Middle frontal gyrus (tissue), 1 donor: ENCODE results near the gene AJAP1.

Experiments
- DNase-seq: peaks from one replicate; pipeline ENCODE4 v3.0.0-alpha.2; 2015; ENCODE audit warnings: low spot score; ENCODE audit errors: extremely low spot score

The AJAP1 gene

DNA sequence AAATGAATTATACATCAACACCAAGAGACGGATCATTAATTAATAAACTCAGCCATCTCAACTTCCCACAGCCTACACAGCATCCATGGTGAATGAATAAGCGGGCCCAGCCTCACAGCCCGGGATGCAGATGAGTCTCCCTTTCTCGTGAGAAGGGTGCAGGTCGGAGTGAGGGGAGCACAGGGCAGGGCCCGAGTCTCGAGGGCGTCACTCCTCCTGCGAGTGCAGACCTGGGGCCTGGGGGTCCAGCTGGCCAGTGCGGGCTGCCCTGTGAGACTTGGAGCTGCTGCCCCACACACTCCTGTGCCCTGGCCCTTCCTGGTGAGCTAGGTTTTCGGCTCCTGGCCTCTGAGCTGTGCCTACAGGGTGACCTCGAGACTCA is 74.7 kb downstream of the AJAP1 start:
- no peak for DNase-seq

DNA sequence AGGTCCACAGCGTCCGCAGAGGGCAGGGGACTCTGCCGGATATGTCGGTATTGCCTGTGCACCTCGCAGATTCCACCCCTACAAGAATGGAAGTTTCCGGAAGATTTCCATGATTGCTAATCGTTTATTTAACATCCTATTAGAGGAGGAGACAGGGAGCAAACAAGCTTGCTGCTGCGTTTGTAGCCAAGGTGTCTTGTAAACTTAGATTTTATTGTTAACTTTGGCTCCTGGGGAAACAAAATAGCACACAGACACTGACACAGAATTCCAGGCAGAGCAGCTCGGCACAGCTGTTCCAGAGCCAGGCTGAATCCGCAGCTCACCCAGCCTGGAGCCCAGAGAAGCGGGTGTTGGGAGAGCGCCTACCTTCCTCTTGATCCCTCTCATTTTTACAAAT is 75.7 kb downstream of the AJAP1 start:
- DNase-seq, result no peak

DNA sequence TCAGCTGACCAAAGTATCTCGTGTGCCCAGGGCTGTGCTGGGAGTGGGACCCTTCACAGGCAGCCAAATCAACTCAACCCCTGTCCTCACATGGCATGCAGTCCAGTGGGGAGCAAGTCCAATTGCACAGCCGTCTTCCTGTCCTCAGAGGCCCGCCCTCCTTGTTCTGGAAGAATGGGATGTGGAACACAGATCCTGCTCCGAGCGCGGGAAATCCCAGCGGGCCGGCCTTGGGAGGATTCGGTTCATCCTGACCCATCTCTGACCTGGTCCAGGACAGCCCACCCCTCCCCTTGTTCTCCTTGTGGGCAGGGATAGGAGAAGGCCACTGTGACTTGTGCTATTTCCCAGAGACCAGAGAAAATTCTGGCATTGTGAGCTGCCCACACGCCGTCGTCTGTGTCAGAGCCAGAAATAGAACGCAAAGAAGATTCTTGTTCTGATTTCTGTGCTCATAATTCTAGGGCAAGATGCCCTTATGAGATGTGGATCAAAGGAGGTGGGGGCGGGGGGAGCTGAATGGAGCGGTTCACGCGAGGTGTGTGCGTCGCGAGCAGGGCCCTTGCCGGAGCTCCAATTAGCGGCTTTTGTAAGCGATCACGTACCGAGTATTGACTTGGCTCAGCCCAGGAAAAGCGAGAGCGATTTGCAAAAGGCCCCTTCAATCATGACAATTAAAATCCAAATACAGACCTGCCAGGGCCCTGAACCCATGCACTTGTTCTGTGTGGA is 79.2 kb downstream of the AJAP1 start:
- peak; percentile 6 for DNase-seq

DNA sequence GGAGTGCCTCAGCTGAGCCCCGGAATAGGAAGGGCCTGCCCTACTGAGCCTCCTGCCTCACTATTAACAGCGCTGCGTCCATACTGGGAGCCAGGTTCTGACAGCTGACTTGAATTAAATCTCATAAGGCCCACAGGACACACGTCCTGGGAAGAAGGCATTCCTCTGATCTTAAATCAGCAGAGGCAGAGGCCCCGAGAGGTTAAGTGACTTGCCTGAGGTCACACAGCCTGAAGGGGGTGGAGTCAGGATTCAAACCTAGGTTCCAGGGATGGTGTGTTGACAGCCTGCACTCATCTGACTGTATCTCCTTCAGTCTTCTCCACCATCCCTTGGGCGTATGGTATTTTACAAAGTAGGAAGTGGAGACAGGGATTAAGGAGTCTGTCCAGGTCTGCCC is 79.8 kb downstream of the AJAP1 start:
- no peak for DNase-seq

- DNase-seq, result peak; percentile 26
These were observed 80.4 kb downstream of the AJAP1 start for GRCh38 chr1:4734791-4735190.

DNA sequence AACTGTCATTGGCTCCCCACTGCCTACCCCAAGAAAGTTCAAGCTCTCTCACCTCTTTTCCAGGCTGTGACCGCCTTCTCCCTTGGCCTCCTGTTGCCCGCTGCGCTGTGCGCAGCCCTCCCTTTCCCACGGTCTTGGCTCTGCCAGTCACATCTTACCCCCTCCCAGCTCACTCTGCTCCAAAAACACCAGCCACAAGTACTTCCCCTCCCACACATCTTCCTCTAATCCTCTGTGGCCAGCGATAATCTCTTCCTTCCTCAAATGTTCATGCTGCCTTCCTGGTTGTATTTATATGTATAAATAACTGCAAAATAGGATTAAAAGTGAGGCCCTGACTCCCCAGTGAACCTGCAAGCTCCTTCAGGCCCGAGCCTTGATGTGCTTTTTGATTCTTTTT is 81.8 kb downstream of the AJAP1 start:
- no peak for DNase-seq

DNA sequence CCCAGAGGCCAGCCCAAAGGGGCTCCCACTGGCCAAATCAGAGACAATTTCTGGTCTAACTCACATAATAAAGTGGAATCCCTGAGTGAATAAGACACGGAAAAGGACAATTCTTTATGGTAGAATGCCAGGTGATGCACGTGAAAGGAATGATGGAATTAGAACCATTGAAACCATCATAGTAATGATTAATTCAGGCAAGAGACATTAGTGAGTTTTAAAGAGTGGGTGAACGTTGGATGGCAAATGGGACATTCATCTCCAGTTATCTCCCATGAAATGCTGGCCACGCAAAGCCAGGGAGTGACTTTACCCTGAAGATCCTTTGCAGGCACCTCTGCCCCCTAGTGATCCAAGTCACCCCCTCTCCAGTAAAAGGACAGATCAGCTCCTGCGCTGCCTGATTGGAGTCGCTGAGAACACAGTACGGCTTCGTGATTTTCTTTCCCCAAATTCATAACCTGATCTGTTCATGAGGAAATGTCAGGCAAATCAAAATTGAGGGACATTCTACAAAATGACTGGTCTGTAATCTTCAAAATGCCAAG is 87.5 kb downstream of the AJAP1 start:
- no peak for DNase-seq

- DNase-seq, result no peak
These were observed 89.8 kb downstream of the AJAP1 start for GRCh38 chr1:4743978-4744750.

GRCh38 chr1:4745560-4745959 is 91.2 kb downstream of the AJAP1 start:
- no peak for DNase-seq

DNA sequence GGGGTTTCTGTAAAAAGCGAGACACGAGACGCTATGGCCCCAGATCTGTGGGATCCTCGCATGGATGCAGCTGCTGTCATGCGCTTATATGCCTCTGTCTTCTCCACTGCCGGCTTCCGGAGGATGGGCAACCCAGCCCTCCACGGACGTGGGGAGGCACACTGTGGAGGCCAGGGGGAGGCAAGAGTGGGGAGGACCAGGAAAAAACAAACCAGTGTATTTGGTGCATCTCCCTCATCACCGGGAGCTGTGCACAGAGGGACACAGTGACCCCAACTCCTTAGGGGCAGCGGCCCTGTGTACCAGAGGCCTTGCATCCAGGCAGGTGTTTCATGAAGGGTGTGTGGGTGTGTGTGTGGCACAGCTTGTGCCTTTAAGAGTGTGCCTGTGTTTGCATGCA is 95.0 kb downstream of the AJAP1 start:
- no peak for DNase-seq

GRCh38 chr1:4750177-4750576 is 95.8 kb downstream of the AJAP1 start:
- DNase-seq, result no peak

DNA sequence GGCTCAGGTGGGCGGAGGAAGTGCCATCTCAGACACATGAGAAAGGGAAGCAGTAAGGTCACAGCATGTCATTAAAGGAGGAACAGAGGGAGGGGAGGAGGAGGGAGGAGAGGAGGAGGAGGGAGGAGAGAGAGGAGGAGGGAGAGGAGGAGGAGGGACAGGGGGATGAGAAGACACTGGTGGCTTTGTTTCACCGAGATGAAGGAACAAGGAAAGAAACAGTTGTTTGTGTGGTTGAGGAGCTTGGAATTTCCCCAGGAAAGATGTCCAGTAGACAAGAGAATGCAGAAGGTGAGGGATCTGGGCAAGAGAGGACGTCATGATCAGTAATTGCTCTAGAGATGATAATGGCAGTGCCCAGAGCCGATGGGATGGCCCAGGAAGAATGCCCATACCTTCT is 97.7 kb downstream of the AJAP1 start:
- DNase-seq, result no peak

GRCh38 chr1:4754816-4755215 is 100.4 kb downstream of the AJAP1 start:
- DNase-seq, result no peak

GRCh38 chr1:4755301-4755845 is 101.0 kb downstream of the AJAP1 start:
- DNase-seq, result no peak

DNA sequence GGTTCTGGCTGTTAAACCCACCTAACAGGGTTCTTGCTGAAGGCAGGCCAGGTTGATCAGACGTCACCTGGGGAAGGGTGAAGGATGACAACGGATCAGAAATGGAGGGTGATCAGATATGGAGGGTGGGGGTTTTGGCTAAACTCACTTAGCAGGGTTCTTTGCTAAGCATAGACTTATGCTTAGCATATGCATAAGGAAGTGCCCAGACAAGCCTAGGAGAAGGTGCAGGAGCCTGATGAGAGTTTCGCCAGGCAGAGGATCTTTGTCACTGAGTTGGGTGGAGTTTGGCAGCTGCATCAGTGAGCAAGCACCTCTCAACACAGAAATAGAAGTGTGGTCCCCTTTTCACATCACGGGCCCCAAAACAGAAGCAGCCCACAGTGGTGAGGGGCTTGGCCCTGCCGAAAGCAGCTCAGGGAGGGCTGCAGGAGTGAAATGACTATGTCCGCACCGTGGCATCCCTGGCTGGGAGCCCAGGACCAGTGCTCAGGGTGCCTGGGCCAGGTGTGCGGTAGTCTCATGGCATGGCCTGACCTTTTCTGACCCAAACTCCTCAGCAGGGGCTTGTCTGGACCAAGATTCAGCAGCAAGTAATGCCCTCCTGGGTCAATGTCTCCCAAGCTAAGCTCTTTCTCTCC is 101.6 kb downstream of the AJAP1 start:
- no peak for DNase-seq

DNA sequence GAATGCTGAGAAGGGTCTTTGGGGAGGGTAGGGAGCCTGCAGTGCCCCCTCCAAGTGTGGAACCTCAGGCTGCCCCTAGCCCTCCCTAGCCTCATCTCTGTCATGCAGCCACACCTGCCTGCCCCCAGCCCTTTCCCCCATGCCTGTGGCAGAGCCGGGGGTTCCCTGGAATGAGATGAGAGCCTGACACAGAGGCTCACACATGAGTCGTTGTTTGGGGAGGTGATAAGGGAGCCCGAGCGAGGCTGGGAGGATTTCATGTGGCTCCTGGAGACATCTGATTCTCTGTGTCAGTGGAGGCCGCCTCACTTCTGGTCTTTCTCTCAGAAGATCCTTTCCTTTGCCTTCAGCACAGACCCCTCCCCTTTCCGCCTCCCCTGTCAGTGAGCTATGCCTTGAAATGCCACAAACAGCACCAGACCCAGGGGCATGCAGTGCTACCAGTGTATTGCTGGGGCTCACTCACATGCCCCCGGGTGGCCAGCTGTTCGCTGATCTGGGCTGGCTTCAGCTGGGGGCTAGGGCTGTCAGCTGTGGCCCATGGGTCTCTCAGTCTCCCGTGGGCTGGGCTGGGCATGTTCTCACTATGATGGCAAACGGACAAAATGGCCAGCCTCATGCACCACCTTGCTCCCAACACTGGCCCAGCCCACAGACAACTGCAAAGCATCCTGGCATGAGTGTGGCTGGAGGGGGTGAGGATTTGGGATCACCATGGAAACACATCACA is 102.6 kb downstream of the AJAP1 start:
- no peak for DNase-seq

GRCh38 chr1:4759671-4760070 is 105.3 kb downstream of the AJAP1 start:
- DNase-seq, result no peak

- no peak for DNase-seq
These were observed 105.7 kb downstream of the AJAP1 start for GRCh38 chr1:4760088-4760487.

- DNase-seq, result no peak
These were observed 106.9 kb downstream of the AJAP1 start for GRCh38 chr1:4761324-4761723.

- DNase-seq, result no peak
These were observed 107.7 kb downstream of the AJAP1 start for GRCh38 chr1:4762146-4762545.

DNA sequence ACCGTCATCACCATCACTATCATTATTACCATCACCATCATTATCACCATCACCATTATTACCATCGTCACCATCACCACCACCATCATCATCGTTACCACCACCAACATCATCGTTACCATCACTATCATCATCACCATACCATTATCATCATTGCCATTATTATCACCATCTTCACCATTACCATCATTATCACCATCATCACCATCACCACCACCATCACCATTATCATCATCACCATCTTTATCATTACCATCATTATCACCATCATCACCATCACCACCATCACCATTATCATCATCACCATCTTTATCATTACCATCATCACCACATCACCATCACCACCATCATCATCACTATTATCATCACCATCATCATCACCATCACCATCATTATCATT is 112.9 kb downstream of the AJAP1 start:
- DNase-seq, result no peak
